ENCODE data around the gene FAM90A1.
"Not testable (repeated sequence)": the region's sequence is repeated elsewhere in the genome, so short reads cannot be mapped to it uniquely, and the experiment has no call there.

DNA sequence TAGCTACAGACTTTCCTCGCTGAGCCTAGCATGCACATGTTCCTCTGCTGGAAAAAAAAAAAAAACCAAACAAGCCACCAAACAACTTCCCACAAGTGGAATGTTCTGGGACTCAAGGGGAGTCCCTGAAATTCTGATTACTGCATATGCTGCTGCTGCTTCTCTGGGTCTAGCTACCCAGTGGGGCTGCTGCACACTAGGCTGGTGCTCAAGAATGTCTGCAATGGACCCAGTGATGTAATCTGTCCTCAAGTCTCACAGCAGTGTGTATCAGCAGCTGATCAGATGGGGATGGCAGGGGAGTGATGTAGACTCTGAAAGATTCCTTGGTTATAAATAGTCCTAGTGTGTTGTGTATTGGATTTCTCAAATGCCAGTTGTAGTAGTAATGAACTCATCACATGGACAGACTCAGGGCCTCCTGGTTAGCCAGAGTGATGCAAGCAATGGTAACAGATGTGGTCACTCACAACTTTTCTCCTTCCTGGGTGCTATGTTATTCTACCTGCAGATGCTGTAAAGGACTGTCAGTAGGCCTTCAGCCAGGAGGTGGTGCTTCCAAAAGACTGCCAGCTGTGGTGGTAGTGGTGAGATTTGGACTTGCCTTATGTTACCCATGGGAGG, 29.6 kb downstream of the FAM90A1 start:
- TF ChIP-seq, protein P1, sequence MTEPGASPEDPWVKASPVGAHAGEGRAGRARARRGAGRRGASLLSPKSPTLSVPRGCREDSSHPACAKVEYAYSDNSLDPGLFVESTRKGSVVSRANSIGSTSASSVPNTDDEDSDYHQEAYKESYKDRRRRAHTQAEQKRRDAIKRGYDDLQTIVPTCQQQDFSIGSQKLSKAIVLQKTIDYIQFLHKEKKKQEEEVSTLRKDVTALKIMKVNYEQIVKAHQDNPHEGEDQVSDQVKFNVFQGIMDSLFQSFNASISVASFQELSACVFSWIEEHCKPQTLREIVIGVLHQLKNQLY (CRISPR knock-in tag; IDR thresholded peaks at IDR 0.05) = not testable (repeated sequence)
- TF ChIP-seq, protein P2, sequence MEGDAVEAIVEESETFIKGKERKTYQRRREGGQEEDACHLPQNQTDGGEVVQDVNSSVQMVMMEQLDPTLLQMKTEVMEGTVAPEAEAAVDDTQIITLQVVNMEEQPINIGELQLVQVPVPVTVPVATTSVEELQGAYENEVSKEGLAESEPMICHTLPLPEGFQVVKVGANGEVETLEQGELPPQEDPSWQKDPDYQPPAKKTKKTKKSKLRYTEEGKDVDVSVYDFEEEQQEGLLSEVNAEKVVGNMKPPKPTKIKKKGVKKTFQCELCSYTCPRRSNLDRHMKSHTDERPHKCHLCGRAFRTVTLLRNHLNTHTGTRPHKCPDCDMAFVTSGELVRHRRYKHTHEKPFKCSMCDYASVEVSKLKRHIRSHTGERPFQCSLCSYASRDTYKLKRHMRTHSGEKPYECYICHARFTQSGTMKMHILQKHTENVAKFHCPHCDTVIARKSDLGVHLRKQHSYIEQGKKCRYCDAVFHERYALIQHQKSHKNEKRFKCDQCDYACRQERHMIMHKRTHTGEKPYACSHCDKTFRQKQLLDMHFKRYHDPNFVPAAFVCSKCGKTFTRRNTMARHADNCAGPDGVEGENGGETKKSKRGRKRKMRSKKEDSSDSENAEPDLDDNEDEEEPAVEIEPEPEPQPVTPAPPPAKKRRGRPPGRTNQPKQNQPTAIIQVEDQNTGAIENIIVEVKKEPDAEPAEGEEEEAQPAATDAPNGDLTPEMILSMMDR (IDR thresholded peaks at IDR 0.05) = not testable (repeated sequence)
- not testable (repeated sequence) for TF ChIP-seq ZNF121 (CRISPR knock-in tag; IDR thresholded peaks at IDR 0.05); ATF2 (CRISPR knock-in tag; IDR thresholded peaks at IDR 0.05; ENCODE audit: borderline replicate concordance, low read depth); MAX (CRISPR knock-in tag; IDR thresholded peaks at IDR 0.05); ZNF423 (CRISPR knock-in tag; IDR thresholded peaks at IDR 0.05); ETV6 (CRISPR knock-in tag; IDR thresholded peaks at IDR 0.05)
- TF ChIP-seq, protein P3, sequence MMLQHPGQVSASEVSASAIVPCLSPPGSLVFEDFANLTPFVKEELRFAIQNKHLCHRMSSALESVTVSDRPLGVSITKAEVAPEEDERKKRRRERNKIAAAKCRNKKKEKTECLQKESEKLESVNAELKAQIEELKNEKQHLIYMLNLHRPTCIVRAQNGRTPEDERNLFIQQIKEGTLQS (CRISPR knock-in tag; conservative IDR thresholded peaks at IDR 0.05) = not testable (repeated sequence)

Measured in WTC11 (cell line).